HL-60 (cell line): ENCODE data around the gene DMRT1.

Experiments
- CTCF ChIP-seq: IDR thresholded peaks from one replicate; pipeline ENCODE4 v1.5.1; 2011; ENCODE audit warnings: low read length, control low read depth, inconsistent platforms; ENCODE audit not compliant: insufficient read depth
- GABPA ChIP-seq: IDR thresholded peaks from 2 replicates; pipeline ENCODE4 v1.6.1; 2012; ENCODE audit warnings: low read depth
- POLR2AphosphoS5 ChIP-seq: IDR thresholded peaks from 2 replicates; pipeline ENCODE4 v1.6.1; 2012; ENCODE audit warnings: low read depth
- REST ChIP-seq: IDR thresholded peaks from 2 replicates; pipeline ENCODE4 v1.6.1; 2012; ENCODE audit warnings: low read depth; ENCODE audit not compliant: insufficient replicate concordance
- SPI1 ChIP-seq: IDR thresholded peaks from 2 replicates; pipeline ENCODE4 v1.6.1; 2012; ENCODE audit warnings: low read depth, mild to moderate bottlenecking, borderline replicate concordance

- TF ChIP-seq CTCF = no peak
- no peak for TF ChIP-seq REST
- no peak for TF ChIP-seq GABPA
- TF ChIP-seq POLR2AphosphoS5 = no peak
- no peak for TF ChIP-seq SPI1
These were observed 34.9 kb downstream of the DMRT1 start for GRCh38 chr9:876425-876824.
